Loucy (cell line): Measurements from ENCODE around the gene SMIM35.

Experiments
- H2AFZ ChIP-seq: fragments of 200-600 bp; sonication (generic); 2 replicates; pipeline ENCODE4 v1.6.0; 2016; ENCODE audit warnings: antibody characterized with exemption, mild to moderate bottlenecking, low read length, moderate library complexity
- H3F3A ChIP-seq: fragments of 200-600 bp; 2 replicates; pipeline ENCODE4 v1.6.0; 2016; ENCODE audit warnings: antibody characterized with exemption, low read depth, mild to moderate bottlenecking
- H3K27me3 ChIP-seq: fragments of 200-600 bp; sonication (generic); 2 replicates; pipeline ENCODE4 v1.6.1; 2014; ENCODE audit warnings: low read length, mild to moderate bottlenecking; ENCODE audit not compliant: insufficient read depth, poor library complexity, severe bottlenecking
- H3K36me3 ChIP-seq: fragments of 200-600 bp; sonication (generic); 2 replicates; pipeline ENCODE4 v1.6.1; 2016; ENCODE audit warnings: low read length; ENCODE audit not compliant: insufficient read depth
- H3K4me1 ChIP-seq: fragments of 200-600 bp; sonication (generic); 2 replicates; pipeline ENCODE4 v1.5.1; 2014; ENCODE audit warnings: low read length, mild to moderate bottlenecking; ENCODE audit not compliant: insufficient read depth, poor library complexity, severe bottlenecking
- H3K4me2 ChIP-seq: fragments of 200-600 bp; sonication (generic); 2 replicates; pipeline ENCODE4 v1.6.0; 2014; ENCODE audit warnings: antibody characterized with exemption, low read length, low read depth, mild to moderate bottlenecking; ENCODE audit not compliant: poor library complexity, severe bottlenecking
- H3K4me3 ChIP-seq: fragments of 200-600 bp; sonication (generic); 2 replicates; pipeline ENCODE4 v1.5.1; 2014; ENCODE audit warnings: low read length, mild to moderate bottlenecking, mixed read lengths; ENCODE audit not compliant: poor library complexity, severe bottlenecking
- H3K79me2 ChIP-seq: fragments of 200-600 bp; sonication (generic); 2 replicates; pipeline ENCODE4 v1.6.1; 2014; ENCODE audit warnings: low read length; ENCODE audit not compliant: insufficient read depth
- H3K9ac ChIP-seq: fragments of 200-600 bp; sonication (generic); 2 replicates; pipeline ENCODE4 v1.6.0; 2014; ENCODE audit warnings: mild to moderate bottlenecking, low read depth, low read length, moderate library complexity; ENCODE audit not compliant: poor library complexity, severe bottlenecking
- H3K9me2 ChIP-seq: fragments of 200-600 bp; sonication (generic); replicated peaks from 2 replicates; pipeline ENCODE4 v1.6.1; 2016; ENCODE audit warnings: low read depth, low read length, mixed read lengths
- H3K9me3 ChIP-seq: fragments of 200-600 bp; sonication (generic); 2 replicates; pipeline ENCODE4 v1.6.1; 2014; ENCODE audit warnings: mild to moderate bottlenecking, antibody characterized with exemption, low read length, low read depth; ENCODE audit not compliant: insufficient read depth
- H4K20me1 ChIP-seq: fragments of 200-600 bp; sonication (generic); 2 replicates; pipeline ENCODE4 v1.6.0; 2014; ENCODE audit warnings: antibody characterized with exemption, low read length, mild to moderate bottlenecking; ENCODE audit not compliant: insufficient read depth, poor library complexity, severe bottlenecking
- CTCF ChIP-seq: fragments of 200-600 bp; sonication (generic); conservative IDR thresholded peaks from 2 replicates; pipeline ENCODE4 v1.5.1; 2014; ENCODE audit warnings: mild to moderate bottlenecking, antibody characterized with exemption, low read length
- EZH2phosphoT487 ChIP-seq: fragments of 200-600 bp; IDR thresholded peaks from 2 replicates; pipeline ENCODE4 v1.6.1; 2018; ENCODE audit warnings: antibody characterized with exemption, mild to moderate bottlenecking, moderate library complexity, borderline replicate concordance

The SMIM35 gene

GRCh38 chr11:118115048-118115447 is 28.3 kb upstream of the SMIM35 start:
- H3K4me2 ChIP-seq, result no peak overlapping the region
- no peak overlapping the region for H3K4me3 ChIP-seq
- no peak overlapping the region for H2AFZ ChIP-seq
- peaks cover 10% of the 10 kb centered on the region for H3K4me1 ChIP-seq
- no peaks in the 10 kb centered on the region for H3K79me2 ChIP-seq
- no peaks in the 10 kb centered on the region for H4K20me1 ChIP-seq
- no peak overlapping the region for H3K9ac ChIP-seq
- H3K27me3 ChIP-seq, result no peaks in the 10 kb centered on the region
- no peaks in the 10 kb centered on the region for H3F3A ChIP-seq
- H3K36me3 ChIP-seq, result no peaks in the 10 kb centered on the region
- H3K9me3 ChIP-seq, result no peaks in the 10 kb centered on the region
- no peak for TF ChIP-seq CTCF
- TF ChIP-seq EZH2phosphoT487, result no peak
- H3K9me2 ChIP-seq, result no peaks in the 10 kb centered on the region

- Histone ChIP-seq H3F3A (no peaks in the 10 kb centered on the region), H2AFZ (no peak overlapping the region), H3K4me2 (no peak overlapping the region), H3K27me3 (no peaks in the 10 kb centered on the region), H3K9me3 (no peaks in the 10 kb centered on the region), H3K4me1 (peaks cover 10% of the 10 kb centered on the region), H3K4me3 (no peak overlapping the region), H3K79me2 (no peaks in the 10 kb centered on the region), H3K36me3 (no peaks in the 10 kb centered on the region), H3K9me2 (no peaks in the 10 kb centered on the region), H4K20me1 (no peaks in the 10 kb centered on the region), H3K9ac (no peak overlapping the region)
- TF ChIP-seq EZH2phosphoT487, result no peak
- TF ChIP-seq CTCF, result 0 out of 2 replicates have a peak, but pooled peaks have one; percentile 14
Measured at GRCh38 chr11:118114266-118114665, 27.5 kb upstream of the SMIM35 start.

- H3K79me2 ChIP-seq, result no peaks in the 10 kb centered on the region
- no peak overlapping the region for H2AFZ ChIP-seq
- H3K27me3 ChIP-seq, result no peaks in the 10 kb centered on the region
- no peak overlapping the region for H3K4me2 ChIP-seq
- H4K20me1 ChIP-seq, result no peaks in the 10 kb centered on the region
- H3K9me2 ChIP-seq, result no peaks in the 10 kb centered on the region
- TF ChIP-seq CTCF (no peak), EZH2phosphoT487 (no peak)
- H3F3A ChIP-seq, result no peaks in the 10 kb centered on the region
- H3K4me3 ChIP-seq, result no peak overlapping the region
- H3K4me1 ChIP-seq, result peaks cover 10% of the 10 kb centered on the region
- no peaks in the 10 kb centered on the region for H3K36me3 ChIP-seq
- no peaks in the 10 kb centered on the region for H3K9me3 ChIP-seq
- H3K9ac ChIP-seq, result no peak overlapping the region
Measured at GRCh38 chr11:118112711-118113430, 26.1 kb upstream of the SMIM35 start.
